ENCODE results near the gene STK17A.
A peak's percentile ranks its signal among the peaks of the same experiment; 100 is the strongest.

Gene STK17A

DNA sequence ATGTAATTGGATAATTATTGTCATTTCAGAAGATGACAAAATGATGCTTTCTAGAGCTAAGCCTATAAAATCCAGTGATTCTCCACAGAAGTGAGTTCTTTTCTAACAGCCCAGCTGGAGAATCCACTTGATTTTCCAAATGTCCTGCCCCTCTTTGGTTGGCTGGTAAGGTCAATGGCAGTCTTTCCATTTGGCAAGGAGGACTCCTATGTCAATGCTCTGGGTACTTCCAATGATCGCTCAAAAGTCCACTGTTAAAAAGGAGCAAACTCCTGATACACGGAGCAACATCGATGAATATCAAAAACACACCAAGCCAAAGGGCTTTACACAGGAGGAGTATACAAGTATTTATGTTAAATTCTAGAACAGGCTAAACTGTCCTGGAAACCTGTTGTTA lies 57.8 kb downstream of the STK17A start:
- Histone ChIP-seq H4K8ac (ENCODE audit: low read depth, low read length) (no peak overlapping the region), H3K4ac (ENCODE audit: low read length) (no peak overlapping the region), H3K27ac (replicated peaks; ENCODE audit: low read length) (no peak overlapping the region), H3K36me3 (replicated peaks in 1 of 2; ENCODE audit: control insufficient read depth in 2 of 2, insufficient read depth in 2 of 2, low read length in 2 of 2) (peaks cover 19 to 81% of the 10 kb centered on the region in 2 donors), H2AFZ (ENCODE audit: low read length) (no peak overlapping the region), H2BK12ac (ENCODE audit: low read length) (no peak overlapping the region), H2BK5ac (ENCODE audit: low read length) (no peak overlapping the region), H3K27me3 (ENCODE audit: control insufficient read depth in 3 of 3, insufficient read depth in 3 of 3, low read depth in 1 of 3, low read length in 3 of 3) (no peaks in the 10 kb centered on the region), H3K4me2 (ENCODE audit: insufficient read depth, low read length, poor library complexity, severe bottlenecking) (no peak overlapping the region), H3K9ac (ENCODE audit: low read depth, low read length, poor library complexity) (no peak overlapping the region), H2BK120ac (ENCODE audit: low read depth, low read length) (no peak overlapping the region), H3K18ac (ENCODE audit: low read length) (no peak overlapping the region), H3K14ac (ENCODE audit: low read length) (no peak overlapping the region), H3K4me3 (ENCODE audit: low read length in 2 of 2) (no peak overlapping the region), H3K9me3 (replicated peaks in 1 of 2; ENCODE audit: control insufficient read depth in 2 of 2, insufficient read depth in 1 of 2, low read depth in 1 of 2, low read length in 2 of 2) (no peaks in the 10 kb centered on the region), H4K91ac (ENCODE audit: low read depth, low read length, poor library complexity) (no peak overlapping the region), H3K23ac (ENCODE audit: low read depth, low read length, poor library complexity) (no peak overlapping the region), H2AK5ac (ENCODE audit: low read depth, low read length) (no peak overlapping the region), H3K79me1 (ENCODE audit: low read depth, low read length) (no peaks in the 10 kb centered on the region), H3K4me1 (ENCODE audit: control insufficient read depth in 2 of 2, insufficient read depth in 1 of 2, low read depth in 1 of 2, low read length in 2 of 2) (peaks cover 10 to 22% of the 10 kb centered on the region in 2 donors), H2BK15ac (ENCODE audit: low read length) (no peak overlapping the region)
- no CpG with 5 or more reads among the region's 3 CpGs for WGBS, 2 donors (ENCODE audit: extremely low coverage in 2 of 2, insufficient read length in 2 of 2, insufficient replicate concordance in 1 of 2)
- DNase-seq (ENCODE audit: low spot score), result no peak

DNA sequence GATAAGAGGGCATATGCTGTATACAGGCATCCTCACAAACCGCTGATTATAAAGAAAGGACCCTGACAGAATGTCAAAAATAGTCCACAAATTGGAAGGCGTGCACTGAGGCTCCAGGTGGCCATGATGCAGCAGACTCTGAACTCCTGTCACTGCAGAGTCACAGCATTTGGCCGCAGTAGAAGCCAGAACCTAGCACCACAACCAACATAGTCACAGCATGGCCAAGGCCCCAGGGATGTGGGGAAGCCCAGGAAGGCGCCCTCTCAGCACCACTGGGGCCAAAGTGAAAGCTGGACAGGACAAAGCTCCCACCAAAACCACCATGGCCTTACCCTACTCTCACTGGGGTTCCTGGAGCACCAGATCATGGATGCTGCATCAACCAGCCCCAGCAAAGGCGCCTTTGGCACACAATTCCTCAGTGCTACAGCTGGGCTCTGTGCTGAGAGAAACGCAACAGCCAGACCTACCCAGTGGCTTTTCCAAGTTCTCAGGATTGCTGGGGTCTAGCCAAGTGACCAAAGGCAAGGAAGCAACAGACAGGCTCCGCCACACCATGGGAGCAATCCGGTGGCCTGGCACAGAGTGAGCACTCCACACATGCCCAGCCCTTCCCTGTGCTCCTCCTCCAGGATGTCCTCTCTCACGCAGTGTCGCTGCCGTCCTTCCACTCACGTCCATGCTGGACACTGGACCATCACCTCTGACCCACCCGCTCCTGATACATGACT lies 60.2 kb downstream of the STK17A start:
- no peak overlapping the region for H3K9ac ChIP-seq (ENCODE audit: low read depth, low read length, poor library complexity)
- H3K36me3 ChIP-seq (replicated peaks in 1 of 2; ENCODE audit: control insufficient read depth in 2 of 2, insufficient read depth in 2 of 2, low read length in 2 of 2), result peaks cover 11 to 67% of the 10 kb centered on the region in 2 donors
- H2BK120ac ChIP-seq (ENCODE audit: low read depth, low read length), result no peak overlapping the region
- H2AFZ ChIP-seq (ENCODE audit: low read length), result no peak overlapping the region
- H3K9me3 ChIP-seq (replicated peaks in 1 of 2; ENCODE audit: control insufficient read depth in 2 of 2, insufficient read depth in 1 of 2, low read depth in 1 of 2, low read length in 2 of 2), result no peaks in the 10 kb centered on the region
- no peaks in the 10 kb centered on the region for H3K79me1 ChIP-seq (ENCODE audit: low read depth, low read length)
- H3K4me3 ChIP-seq (ENCODE audit: low read length in 2 of 2), result peak overlapping the region in 1 of 2 donors; percentile 24
- no peaks in the 10 kb centered on the region for H3K27me3 ChIP-seq (ENCODE audit: control insufficient read depth in 3 of 3, insufficient read depth in 3 of 3, low read depth in 1 of 3, low read length in 3 of 3)
- H2BK5ac ChIP-seq (ENCODE audit: low read length), result no peak overlapping the region
- no peak for DNase-seq (ENCODE audit: low spot score)
- H3K27ac ChIP-seq (replicated peaks; ENCODE audit: low read length), result no peak overlapping the region
- no peak overlapping the region for H4K91ac ChIP-seq (ENCODE audit: low read depth, low read length, poor library complexity)
- no peak overlapping the region for H2BK12ac ChIP-seq (ENCODE audit: low read length)
- peaks cover 30 to 43% of the 10 kb centered on the region in 2 donors for H3K4me1 ChIP-seq (ENCODE audit: control insufficient read depth in 2 of 2, insufficient read depth in 1 of 2, low read depth in 1 of 2, low read length in 2 of 2)
- H3K14ac ChIP-seq (ENCODE audit: low read length), result no peak overlapping the region
- H4K8ac ChIP-seq (ENCODE audit: low read depth, low read length), result no peak overlapping the region
- no peak overlapping the region for H3K4me2 ChIP-seq (ENCODE audit: insufficient read depth, low read length, poor library complexity, severe bottlenecking)
- no peak overlapping the region for H2BK15ac ChIP-seq (ENCODE audit: low read length)
- H2AK5ac ChIP-seq (ENCODE audit: low read depth, low read length), result peak overlapping the region; percentile 48
- no peak overlapping the region for H3K4ac ChIP-seq (ENCODE audit: low read length)
- no CpG with 5 or more reads among the region's 13 CpGs for WGBS, 2 donors (ENCODE audit: extremely low coverage in 2 of 2, insufficient read length in 2 of 2, insufficient replicate concordance in 1 of 2)
- H3K23ac ChIP-seq (ENCODE audit: low read depth, low read length, poor library complexity), result peak overlapping the region; percentile 56
- peak overlapping the region; percentile 28 for H3K18ac ChIP-seq (ENCODE audit: low read length)

DNA sequence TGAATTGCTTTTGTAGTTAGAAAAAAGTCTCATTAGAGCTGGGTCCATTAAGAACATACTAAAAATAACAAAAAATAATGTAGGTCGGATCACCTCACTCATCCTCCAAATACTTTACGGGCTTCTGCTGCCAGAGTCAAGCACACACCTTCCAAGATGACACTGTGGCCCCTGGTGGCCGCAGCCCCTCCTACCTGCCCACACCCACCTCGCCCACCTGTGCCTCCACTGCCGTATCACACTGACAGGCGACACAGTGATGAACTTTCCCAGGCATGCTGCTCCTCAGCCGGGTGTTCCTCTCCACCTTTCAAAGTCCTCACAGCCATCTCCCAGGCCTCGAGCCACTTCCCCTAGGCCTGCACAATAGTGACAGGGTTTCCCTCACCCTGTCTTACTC lies 60.9 kb downstream of the STK17A start:
- Histone ChIP-seq H3K23ac (ENCODE audit: low read depth, low read length, poor library complexity) (no peak overlapping the region), H3K9ac (ENCODE audit: low read depth, low read length, poor library complexity) (peak overlapping the region; percentile 34), H3K4me2 (ENCODE audit: insufficient read depth, low read length, poor library complexity, severe bottlenecking) (no peak overlapping the region), H4K8ac (ENCODE audit: low read depth, low read length) (peak overlapping the region; percentile 52), H4K91ac (ENCODE audit: low read depth, low read length, poor library complexity) (no peak overlapping the region), H3K36me3 (replicated peaks in 1 of 2; ENCODE audit: control insufficient read depth in 2 of 2, insufficient read depth in 2 of 2, low read length in 2 of 2) (peaks cover 11 to 62% of the 10 kb centered on the region in 2 donors), H3K4ac (ENCODE audit: low read length) (no peak overlapping the region), H3K4me3 (ENCODE audit: low read length in 2 of 2) (no peak overlapping the region), H3K79me1 (ENCODE audit: low read depth, low read length) (no peaks in the 10 kb centered on the region), H2AK5ac (ENCODE audit: low read depth, low read length) (no peak overlapping the region), H3K4me1 (ENCODE audit: control insufficient read depth in 2 of 2, insufficient read depth in 1 of 2, low read depth in 1 of 2, low read length in 2 of 2) (peaks cover 34 to 45% of the 10 kb centered on the region in 2 donors), H2AFZ (ENCODE audit: low read length) (no peak overlapping the region), H3K27me3 (ENCODE audit: control insufficient read depth in 3 of 3, insufficient read depth in 3 of 3, low read depth in 1 of 3, low read length in 3 of 3) (no peaks in the 10 kb centered on the region), H3K18ac (ENCODE audit: low read length) (no peak overlapping the region), H2BK12ac (ENCODE audit: low read length) (no peak overlapping the region), H2BK5ac (ENCODE audit: low read length) (no peak overlapping the region), H3K27ac (replicated peaks; ENCODE audit: low read length) (no peak overlapping the region), H2BK15ac (ENCODE audit: low read length) (no peak overlapping the region), H3K14ac (ENCODE audit: low read length) (no peak overlapping the region), H3K9me3 (replicated peaks in 1 of 2; ENCODE audit: control insufficient read depth in 2 of 2, insufficient read depth in 1 of 2, low read depth in 1 of 2, low read length in 2 of 2) (no peaks in the 10 kb centered on the region), H2BK120ac (ENCODE audit: low read depth, low read length) (no peak overlapping the region)
- DNase-seq (ENCODE audit: low spot score), result no peak
- WGBS, 2 donors (ENCODE audit: extremely low coverage in 2 of 2, insufficient read length in 2 of 2, insufficient replicate concordance in 1 of 2), result no CpG with 5 or more reads among the region's 8 CpGs

DNA sequence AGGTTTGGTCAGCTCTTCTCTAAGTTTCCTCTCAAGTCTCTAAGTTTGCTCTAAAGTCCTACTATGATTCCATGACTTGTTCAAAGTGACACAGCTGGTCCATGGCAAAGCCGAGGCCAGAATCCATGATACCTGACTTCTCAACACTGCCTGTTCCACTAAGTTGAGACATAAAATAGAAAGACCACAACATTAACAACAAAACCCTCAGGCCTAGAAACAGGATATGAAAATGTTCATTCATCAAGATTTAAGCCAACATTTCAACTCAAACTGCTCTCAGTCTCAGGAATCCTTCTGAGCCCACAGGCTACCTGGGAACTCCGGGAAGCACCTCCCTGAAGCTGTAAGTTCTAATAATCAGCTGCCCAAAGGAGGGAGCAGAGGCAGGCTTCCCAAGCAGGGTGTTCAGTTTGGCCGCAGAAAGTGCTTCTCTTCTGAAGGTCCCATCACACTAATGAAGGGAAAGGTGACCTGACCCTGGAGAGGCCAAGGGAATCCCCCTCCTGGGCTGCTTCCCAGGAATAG lies 62.9 kb downstream of the STK17A start:
- Histone ChIP-seq H3K4me3 (ENCODE audit: low read length in 2 of 2) (no peak overlapping the region), H3K4ac (ENCODE audit: low read length) (no peak overlapping the region), H3K14ac (ENCODE audit: low read length) (no peak overlapping the region), H4K8ac (ENCODE audit: low read depth, low read length) (no peak overlapping the region), H3K18ac (ENCODE audit: low read length) (no peak overlapping the region), H3K4me2 (ENCODE audit: insufficient read depth, low read length, poor library complexity, severe bottlenecking) (no peak overlapping the region), H3K23ac (ENCODE audit: low read depth, low read length, poor library complexity) (no peak overlapping the region), H2BK12ac (ENCODE audit: low read length) (no peak overlapping the region), H2AFZ (ENCODE audit: low read length) (no peak overlapping the region), H3K27me3 (ENCODE audit: control insufficient read depth in 3 of 3, insufficient read depth in 3 of 3, low read depth in 1 of 3, low read length in 3 of 3) (no peaks in the 10 kb centered on the region), H2AK5ac (ENCODE audit: low read depth, low read length) (no peak overlapping the region), H3K27ac (replicated peaks; ENCODE audit: low read length) (no peak overlapping the region), H2BK15ac (ENCODE audit: low read length) (no peak overlapping the region), H2BK120ac (ENCODE audit: low read depth, low read length) (no peak overlapping the region), H3K9me3 (replicated peaks in 1 of 2; ENCODE audit: control insufficient read depth in 2 of 2, insufficient read depth in 1 of 2, low read depth in 1 of 2, low read length in 2 of 2) (peaks cover 0 to 6% of the 10 kb centered on the region in 2 donors), H2BK5ac (ENCODE audit: low read length) (no peak overlapping the region), H3K4me1 (ENCODE audit: control insufficient read depth in 2 of 2, insufficient read depth in 1 of 2, low read depth in 1 of 2, low read length in 2 of 2) (peaks cover 30 to 35% of the 10 kb centered on the region in 2 donors), H4K91ac (ENCODE audit: low read depth, low read length, poor library complexity) (no peak overlapping the region), H3K79me1 (ENCODE audit: low read depth, low read length) (no peaks in the 10 kb centered on the region), H3K36me3 (replicated peaks in 1 of 2; ENCODE audit: control insufficient read depth in 2 of 2, insufficient read depth in 2 of 2, low read length in 2 of 2) (peaks cover 11 to 69% of the 10 kb centered on the region in 2 donors), H3K9ac (ENCODE audit: low read depth, low read length, poor library complexity) (no peak overlapping the region)
- DNase-seq (ENCODE audit: low spot score), result no peak
- no CpG with 5 or more reads among the region's 3 CpGs for WGBS, 2 donors (ENCODE audit: extremely low coverage in 2 of 2, insufficient read length in 2 of 2, insufficient replicate concordance in 1 of 2)
